ENCODE data around the gene RPL3. TPM values are rescaled to one million over a fixed set of nuclear protein-coding genes. Genes with fewer than 3 reads are reported as not detected.
"Not testable (repeated sequence)": the region's sequence is repeated elsewhere in the genome, so short reads cannot be mapped to it uniquely, and the experiment has no call there.

Gene RPL3
- total and polyA plus RNA-seq, 4 donors, result 1,469 to 4,700 (median 2,307) TPM

DNA sequence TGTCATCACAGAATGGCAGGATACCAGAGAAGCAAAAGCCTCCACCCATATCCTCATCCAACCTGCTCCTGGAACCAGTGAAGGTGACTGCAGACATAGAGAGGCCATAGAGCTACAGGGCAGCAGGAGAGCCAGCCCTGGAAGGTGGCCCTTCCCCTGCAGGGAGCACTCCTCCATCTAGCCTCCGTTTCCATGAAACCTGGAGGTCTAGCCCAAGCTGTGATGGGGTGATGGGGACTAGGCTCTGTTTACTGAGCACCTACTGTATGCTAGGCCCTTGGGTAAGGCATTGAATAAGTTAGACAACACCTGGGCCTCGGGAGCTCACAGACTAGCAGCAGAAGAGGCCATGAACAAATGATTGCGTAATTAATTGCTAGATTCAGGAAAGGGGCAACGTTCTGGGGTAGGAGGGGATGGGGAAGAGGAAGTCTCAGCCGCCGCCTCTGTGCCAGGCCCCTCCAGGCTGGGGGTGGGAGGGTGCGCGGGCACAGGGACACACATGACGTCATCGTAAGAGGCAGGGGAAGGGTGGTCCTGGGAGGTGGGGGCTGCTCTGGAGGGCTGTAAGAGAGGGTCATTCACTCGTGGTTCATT is 29.6 kb upstream of the RPL3 start:
- peak in 1 of 2 donors; percentile 74 for DNase-seq
- WGBS, 2 donors, result 15 to 19% methylated on average over 11 of the region's 11 CpGs
- H3K4me3 ChIP-seq (ENCODE audit: low read length in 2 of 2), result peak overlapping the region in 1 of 2 donors; percentile 59
- H3K9me3 ChIP-seq (ENCODE audit: control insufficient read depth, low read length), result no peaks in the 10 kb centered on the region
- no peaks in the 10 kb centered on the region for H3K27me3 ChIP-seq (ENCODE audit: control insufficient read depth in 1 of 2, insufficient read depth in 2 of 2, low read length in 1 of 2)
- peak; percentile 55 for ATAC-seq (ENCODE audit: low FRiP score)
- H3K36me3 ChIP-seq (ENCODE audit: control insufficient read depth in 1 of 2, insufficient read depth in 2 of 2, low read length in 1 of 2), result no peaks in the 10 kb centered on the region
- no peak overlapping the region for H3K27ac ChIP-seq (ENCODE audit: low read depth in 1 of 2, low read length in 2 of 2)
- intact Hi-C loops (cut with DNase I), result no loop called here
- H3K4me1 ChIP-seq (ENCODE audit: control insufficient read depth in 1 of 2, insufficient read depth in 2 of 2, low read length in 2 of 2), result no peaks in the 10 kb centered on the region

DNA sequence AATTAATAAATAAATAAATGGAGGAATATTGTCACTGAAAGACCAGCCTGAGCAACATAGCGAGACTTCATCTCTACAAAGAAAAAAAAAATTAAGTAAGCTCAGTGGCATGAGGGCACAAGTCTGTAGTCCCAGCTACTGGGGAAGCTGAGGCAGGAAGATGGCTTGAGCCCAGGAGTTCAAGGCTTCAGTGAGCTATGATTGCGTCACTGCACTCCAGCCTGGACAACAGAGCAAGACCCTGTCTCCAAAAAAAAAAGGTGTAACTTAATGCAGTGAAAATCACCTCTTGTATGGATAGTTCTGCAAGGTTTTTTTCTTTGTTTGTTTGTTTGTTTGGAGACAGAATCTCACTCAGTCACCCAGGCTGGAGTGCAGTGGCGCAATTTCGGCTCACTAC is 25.8 kb upstream of the RPL3 start:
- intact Hi-C loops (cut with DNase I), result no loop called here

DNA sequence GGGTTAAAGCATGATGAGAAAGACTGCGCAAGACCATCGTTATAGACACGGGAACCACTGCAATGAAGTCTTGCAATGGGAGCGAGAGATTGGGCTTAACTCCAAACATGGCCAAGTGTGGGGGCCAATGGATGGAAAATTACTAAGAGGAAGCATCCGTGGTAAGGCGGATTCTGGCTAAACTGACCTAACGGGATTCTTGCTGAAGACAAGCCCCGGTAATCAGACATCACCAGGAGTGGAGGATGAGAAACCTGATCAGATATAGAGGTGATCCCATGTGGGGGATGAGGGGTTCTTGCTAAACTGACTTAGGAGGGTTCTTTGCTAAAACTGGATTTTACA is 24.6 kb upstream of the RPL3 start:
- intact Hi-C loops (cut with DNase I), result loop anchor here in 1 of 2 donors (5.0 kb wide), 1 partner anchor 168 kb away; no protein-coding TSS in a partner anchor
- no peak overlapping the region for H3K4me3 ChIP-seq (ENCODE audit: low read length in 2 of 2)
- no peaks in the 10 kb centered on the region for H3K36me3 ChIP-seq (ENCODE audit: control insufficient read depth in 1 of 2, insufficient read depth in 2 of 2, low read length in 1 of 2)
- H3K4me1 ChIP-seq (ENCODE audit: control insufficient read depth in 1 of 2, insufficient read depth in 2 of 2, low read length in 2 of 2), result no peaks in the 10 kb centered on the region
- WGBS, 2 donors, result 79 to 88% methylated on average over 8 of the region's 8 CpGs
- DNase-seq (no peak), ATAC-seq (ENCODE audit: low FRiP score) (no peak)
- no peaks in the 10 kb centered on the region for H3K27me3 ChIP-seq (ENCODE audit: control insufficient read depth in 1 of 2, insufficient read depth in 2 of 2, low read length in 1 of 2)
- no peaks in the 10 kb centered on the region for H3K9me3 ChIP-seq (ENCODE audit: control insufficient read depth, low read length)
- H3K27ac ChIP-seq (ENCODE audit: low read depth in 1 of 2, low read length in 2 of 2), result no peak overlapping the region

More for the DNA sequence above, 25.8 kb upstream of the RPL3 start:
- Histone ChIP-seq H3K27me3 (ENCODE audit: control insufficient read depth in 1 of 2, insufficient read depth in 2 of 2, low read length in 1 of 2) (no peaks in the 10 kb centered on the region), H3K4me1 (ENCODE audit: control insufficient read depth in 1 of 2, insufficient read depth in 2 of 2, low read length in 2 of 2) (no peaks in the 10 kb centered on the region), H3K4me3 (ENCODE audit: low read length in 2 of 2) (no peak overlapping the region), H3K9me3 (ENCODE audit: control insufficient read depth, low read length) (no peaks in the 10 kb centered on the region), H3K27ac (ENCODE audit: low read depth in 1 of 2, low read length in 2 of 2) (no peak overlapping the region), H3K36me3 (ENCODE audit: control insufficient read depth in 1 of 2, insufficient read depth in 2 of 2, low read length in 1 of 2) (no peaks in the 10 kb centered on the region)
- no peak for DNase-seq
- ATAC-seq (ENCODE audit: low FRiP score), result no peak
- WGBS, 2 donors, result 86 to 94% methylated on average over 4 of the region's 4 CpGs

DNA sequence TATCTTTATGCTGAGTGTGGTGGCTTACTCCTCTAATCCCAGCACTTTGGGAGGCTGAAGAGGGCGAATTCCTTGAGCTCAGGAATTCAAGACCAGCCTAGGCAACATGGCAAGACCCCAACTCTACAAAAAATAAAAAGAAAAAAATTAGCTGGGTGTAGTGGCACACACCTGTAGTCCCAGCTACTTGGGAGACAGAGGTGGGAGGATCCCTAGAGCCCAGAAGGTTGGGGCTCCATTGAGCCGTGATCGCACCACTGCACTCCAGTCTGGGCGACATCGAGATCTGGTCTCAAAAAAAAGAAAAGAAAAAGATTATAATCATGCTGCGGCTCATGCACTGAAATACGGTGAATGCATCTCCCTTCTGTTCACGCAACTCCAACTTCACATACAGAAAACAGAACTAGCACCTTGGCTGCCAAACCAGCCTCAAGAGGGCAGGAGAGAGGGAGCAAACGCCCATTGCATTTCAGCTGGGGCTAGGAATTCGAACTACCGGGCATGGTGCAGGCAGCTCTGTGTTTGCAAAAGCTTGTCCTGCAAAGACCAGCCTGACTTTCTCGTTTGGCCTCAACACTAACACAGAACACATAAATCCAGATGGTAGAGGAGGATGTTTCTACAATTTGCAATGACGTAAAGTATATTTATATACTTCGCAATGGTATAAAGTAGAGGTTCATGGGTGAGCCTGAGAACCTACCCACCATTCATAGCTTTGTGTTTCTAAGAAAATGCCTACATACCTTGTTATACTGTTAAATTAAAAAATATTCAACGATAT is 24.0 kb upstream of the RPL3 start:
- Histone ChIP-seq H3K4me1 (ENCODE audit: control insufficient read depth in 1 of 2, insufficient read depth in 2 of 2, low read length in 2 of 2) (no peaks in the 10 kb centered on the region), H3K4me3 (ENCODE audit: low read length in 2 of 2) (no peak overlapping the region), H3K9me3 (ENCODE audit: control insufficient read depth, low read length) (no peaks in the 10 kb centered on the region), H3K36me3 (ENCODE audit: control insufficient read depth in 1 of 2, insufficient read depth in 2 of 2, low read length in 1 of 2) (no peaks in the 10 kb centered on the region), H3K27me3 (ENCODE audit: control insufficient read depth in 1 of 2, insufficient read depth in 2 of 2, low read length in 1 of 2) (no peaks in the 10 kb centered on the region), H3K27ac (ENCODE audit: low read depth in 1 of 2, low read length in 2 of 2) (no peak overlapping the region)
- WGBS, 2 donors, result 26% methylated on average over 15 of the region's 15 CpGs
- DNase-seq (peak; percentile 68 to 77), ATAC-seq (ENCODE audit: low FRiP score) (no peak)
- intact Hi-C loops (cut with DNase I), result loop anchor here in 1 of 2 donors (5.0 kb wide), 1 partner anchor 169 kb away; no protein-coding TSS in a partner anchor

DNA sequence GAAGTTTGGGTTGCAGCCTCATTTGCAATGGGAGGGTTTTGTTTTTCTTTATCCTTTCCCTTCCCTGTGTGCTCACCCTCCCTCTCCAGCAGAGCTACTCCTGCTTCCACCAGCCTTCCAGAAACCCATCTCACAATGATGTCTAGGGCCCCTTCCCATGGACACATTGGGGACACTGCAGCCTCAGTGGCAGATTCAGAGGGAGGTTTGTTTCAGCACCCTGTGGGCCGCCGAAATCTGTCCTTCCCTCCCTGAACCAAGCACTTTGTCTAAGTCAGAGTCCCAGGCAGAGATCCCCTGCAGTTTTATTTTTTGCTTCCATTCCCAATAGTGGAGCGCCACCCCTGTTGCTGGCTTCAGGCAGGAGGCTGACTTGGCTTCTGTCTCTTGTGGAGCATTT is 21.8 kb upstream of the RPL3 start:
- 77% methylated on average over 3 of the region's 3 CpGs for WGBS, 2 donors
- H3K27me3 ChIP-seq (ENCODE audit: control insufficient read depth in 1 of 2, insufficient read depth in 2 of 2, low read length in 1 of 2), result no peaks in the 10 kb centered on the region
- intact Hi-C loops (cut with DNase I), result loop anchor here in 1 of 2 donors (5.0 kb wide), 1 partner anchor 171 kb away; no protein-coding TSS in a partner anchor
- ATAC-seq (ENCODE audit: low FRiP score) (no peak), DNase-seq (no peak)
- H3K36me3 ChIP-seq (ENCODE audit: control insufficient read depth in 1 of 2, insufficient read depth in 2 of 2, low read length in 1 of 2), result no peaks in the 10 kb centered on the region
- H3K4me1 ChIP-seq (ENCODE audit: control insufficient read depth in 1 of 2, insufficient read depth in 2 of 2, low read length in 2 of 2), result no peaks in the 10 kb centered on the region
- no peak overlapping the region for H3K27ac ChIP-seq (ENCODE audit: low read depth in 1 of 2, low read length in 2 of 2)
- H3K9me3 ChIP-seq (ENCODE audit: control insufficient read depth, low read length), result no peaks in the 10 kb centered on the region
- H3K4me3 ChIP-seq (ENCODE audit: low read length in 2 of 2), result no peak overlapping the region

DNA sequence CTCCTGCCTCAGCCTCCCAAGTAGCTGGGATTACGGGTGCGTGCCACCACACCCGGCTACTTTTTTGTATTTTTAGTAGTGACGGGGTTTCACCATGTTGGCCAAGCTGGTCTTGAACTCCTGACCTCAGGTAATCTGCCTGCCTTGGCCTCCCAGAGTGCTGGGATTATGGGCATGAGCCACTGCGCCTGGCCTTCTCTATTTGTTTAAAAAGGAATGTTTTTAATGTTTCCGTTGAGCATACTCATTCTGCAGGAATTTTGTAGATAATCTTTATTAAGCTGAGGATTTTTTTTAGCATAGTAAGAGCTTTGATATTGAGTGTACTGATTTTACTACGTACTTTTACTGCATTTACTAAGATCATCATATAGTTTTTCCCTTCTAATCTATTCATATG is 20.4 kb upstream of the RPL3 start:
- intact Hi-C loops (cut with DNase I), result loop anchor here in 1 of 2 donors (5.0 kb wide), 1 partner anchor 173 kb away; no protein-coding TSS in a partner anchor
- H3K27ac ChIP-seq (ENCODE audit: low read depth in 1 of 2, low read length in 2 of 2); H3K27me3 ChIP-seq (ENCODE audit: control insufficient read depth in 1 of 2, insufficient read depth in 2 of 2, low read length in 1 of 2); H3K36me3 ChIP-seq (ENCODE audit: control insufficient read depth in 1 of 2, insufficient read depth in 2 of 2, low read length in 1 of 2); H3K4me1 ChIP-seq (ENCODE audit: control insufficient read depth in 1 of 2, insufficient read depth in 2 of 2, low read length in 2 of 2); H3K9me3 ChIP-seq (ENCODE audit: control insufficient read depth, low read length); H3K4me3 ChIP-seq (ENCODE audit: low read length in 2 of 2); DNase-seq; ATAC-seq (ENCODE audit: low FRiP score): not testable (repeated sequence)
- 34 to 45% methylated on average over 7 of the region's 7 CpGs for WGBS, 2 donors

DNA sequence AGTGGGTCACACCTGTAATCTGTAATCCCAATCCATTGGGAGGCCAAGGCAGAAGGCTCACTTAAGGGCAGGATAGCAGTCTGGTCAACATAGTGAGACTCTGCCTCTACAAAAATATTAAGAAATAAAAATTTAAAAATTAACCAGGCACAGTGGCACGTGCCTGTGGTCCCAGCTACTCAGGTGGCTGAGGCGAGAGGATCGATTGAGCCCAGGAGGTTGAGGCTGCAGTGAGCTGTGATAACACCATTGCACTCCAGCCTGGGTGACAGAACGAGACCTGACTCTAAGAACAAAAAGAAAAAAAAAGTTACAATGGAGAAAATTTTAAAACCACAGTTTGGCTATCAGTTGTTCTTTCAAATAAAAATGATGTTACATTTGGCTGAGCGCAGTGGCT is 17.0 kb upstream of the RPL3 start:
- Histone ChIP-seq H3K27me3 (ENCODE audit: control insufficient read depth in 1 of 2, insufficient read depth in 2 of 2, low read length in 1 of 2) (no peaks in the 10 kb centered on the region), H3K4me1 (ENCODE audit: control insufficient read depth in 1 of 2, insufficient read depth in 2 of 2, low read length in 2 of 2) (no peaks in the 10 kb centered on the region), H3K27ac (ENCODE audit: low read depth in 1 of 2, low read length in 2 of 2) (no peak overlapping the region), H3K36me3 (ENCODE audit: control insufficient read depth in 1 of 2, insufficient read depth in 2 of 2, low read length in 1 of 2) (no peaks in the 10 kb centered on the region), H3K9me3 (ENCODE audit: control insufficient read depth, low read length) (no peaks in the 10 kb centered on the region), H3K4me3 (ENCODE audit: low read length in 2 of 2) (no peak overlapping the region)
- intact Hi-C loops (cut with DNase I), result no loop called here
- no peak for DNase-seq
- no peak for ATAC-seq (ENCODE audit: low FRiP score)
- WGBS, 2 donors, result 87% methylated on average over 5 of the region's 5 CpGs

DNA sequence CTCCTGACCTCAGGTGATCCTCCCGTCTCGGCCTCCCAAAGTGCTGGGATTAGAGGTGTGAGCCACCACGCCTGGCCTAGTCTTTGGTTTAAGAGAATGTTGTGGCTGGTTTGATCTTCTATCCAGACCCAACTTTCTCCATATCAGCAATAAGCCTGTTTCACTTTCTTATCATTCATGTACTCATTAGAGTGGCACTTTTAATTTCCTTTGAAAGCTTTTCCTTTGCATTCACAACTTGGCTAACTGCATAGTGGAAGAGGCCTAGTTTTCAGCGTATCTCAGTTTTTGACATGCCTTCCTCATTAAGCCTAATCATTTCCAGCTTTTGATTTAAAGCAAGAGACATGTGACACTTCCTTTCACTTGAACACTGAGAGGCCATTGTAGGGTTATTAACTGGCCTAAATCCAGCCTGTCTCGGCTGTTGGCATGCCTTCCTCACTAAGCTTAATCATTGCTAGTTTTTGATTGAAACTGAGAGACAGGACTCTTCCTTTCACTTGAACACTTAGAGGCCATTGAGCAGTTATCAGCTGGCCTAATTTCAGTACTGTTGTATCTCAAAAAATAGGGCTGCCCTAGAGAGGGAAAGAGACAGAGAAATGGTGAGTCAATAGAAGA is 13.1 kb upstream of the RPL3 start:
- Histone ChIP-seq H3K4me1 (ENCODE audit: control insufficient read depth in 1 of 2, insufficient read depth in 2 of 2, low read length in 2 of 2) (no peaks in the 10 kb centered on the region), H3K9me3 (ENCODE audit: control insufficient read depth, low read length) (no peaks in the 10 kb centered on the region), H3K36me3 (ENCODE audit: control insufficient read depth in 1 of 2, insufficient read depth in 2 of 2, low read length in 1 of 2) (no peaks in the 10 kb centered on the region), H3K27ac (ENCODE audit: low read depth in 1 of 2, low read length in 2 of 2) (no peak overlapping the region), H3K27me3 (ENCODE audit: control insufficient read depth in 1 of 2, insufficient read depth in 2 of 2, low read length in 1 of 2) (no peaks in the 10 kb centered on the region), H3K4me3 (ENCODE audit: low read length in 2 of 2) (no peak overlapping the region)
- intact Hi-C loops (cut with DNase I), result no loop called here
- no peak for DNase-seq
- no peak for ATAC-seq (ENCODE audit: low FRiP score)
- WGBS, 2 donors, result 73 to 77% methylated on average over 5 of the region's 5 CpGs

Measured in aorta (tissue), 5 donors.